H9 (cell line): ENCODE measurements around the gene ADAMTS17. TPM values are rescaled to one million over a fixed set of nuclear protein-coding genes. Genes with fewer than 3 reads are reported as not detected.

Experiments used
- DNase-seq: peaks from one replicate; pipeline ENCODE4 v3.0.0-alpha.2; 2017
- H2AFZ ChIP-seq: one replicate; pipeline ENCODE4 v1.6.1; 2013; ENCODE audit warnings: mild to moderate bottlenecking, low read length, control low read depth, moderate library complexity
- H2AK5ac ChIP-seq: 2 replicates; pipeline ENCODE4 v1.6.1; 2013; ENCODE audit warnings: low read length, control low read depth, mixed read lengths; ENCODE audit not compliant: insufficient read length
- H2BK120ac ChIP-seq: one replicate; pipeline ENCODE4 v1.6.1; 2013; ENCODE audit warnings: low read depth, mild to moderate bottlenecking, low read length, control low read depth, inconsistent platforms; ENCODE audit not compliant: poor library complexity, severe bottlenecking
- H2BK12ac ChIP-seq: 2 replicates; pipeline ENCODE4 v1.6.1; 2013; ENCODE audit warnings: low read length, control low read depth, mixed read lengths, low read depth; ENCODE audit not compliant: insufficient read length
- H2BK15ac ChIP-seq: 2 replicates; pipeline ENCODE4 v1.6.1; 2013; ENCODE audit warnings: low read depth, low read length, control low read depth
- H2BK20ac ChIP-seq: one replicate; pipeline ENCODE4 v1.6.1; 2013; ENCODE audit warnings: low read depth, mild to moderate bottlenecking, low read length, control low read depth, inconsistent platforms; ENCODE audit not compliant: poor library complexity, severe bottlenecking
- H2BK5ac ChIP-seq: 2 replicates; pipeline ENCODE4 v1.6.1; 2013; ENCODE audit warnings: low read length, control low read depth, mixed read lengths; ENCODE audit not compliant: insufficient read length
- H3K14ac ChIP-seq: 2 replicates; pipeline ENCODE4 v1.6.1; 2013; ENCODE audit warnings: low read length, control low read depth; ENCODE audit not compliant: insufficient read depth
- H3K18ac ChIP-seq: 2 replicates; pipeline ENCODE4 v1.6.1; 2013; ENCODE audit warnings: low read depth, mild to moderate bottlenecking, mixed read lengths, low read length, control low read depth; ENCODE audit not compliant: insufficient read length
- H3K23ac ChIP-seq: 2 replicates; pipeline ENCODE4 v1.6.1; 2013; ENCODE audit warnings: low read length, control low read depth, mixed read lengths, low read depth; ENCODE audit not compliant: insufficient read length
- H3K23me2 ChIP-seq: 2 replicates; pipeline ENCODE4 v1.6.1; 2013; ENCODE audit warnings: low read depth, mild to moderate bottlenecking, mixed read lengths, low read length, control low read depth; ENCODE audit not compliant: insufficient read length, poor library complexity, severe bottlenecking
- H3K27ac ChIP-seq: 2 replicates; pipeline ENCODE4 v1.5.1; 2013; ENCODE audit warnings: low read length, control low read depth, mixed read lengths, low read depth; ENCODE audit not compliant: insufficient read length
- H3K27me3 ChIP-seq: 2 replicates; pipeline ENCODE4 v1.6.1; 2013; ENCODE audit warnings: low read length, control low read depth, inconsistent platforms; ENCODE audit not compliant: insufficient read depth
- H3K4ac ChIP-seq: 2 replicates; pipeline ENCODE4 v1.6.1; 2013; ENCODE audit warnings: low read depth, mild to moderate bottlenecking, control low read depth, inconsistent platforms, low read length, moderate library complexity
- H3K4me1 ChIP-seq: 2 replicates; pipeline ENCODE4 v1.6.1; 2013; ENCODE audit warnings: low read length, control low read depth, inconsistent platforms; ENCODE audit not compliant: insufficient read depth
- H3K4me2 ChIP-seq: 2 replicates; pipeline ENCODE4 v1.6.1; 2013; ENCODE audit warnings: low read length, control low read depth, mixed read lengths; ENCODE audit not compliant: insufficient read length, insufficient read depth
- H3K56ac ChIP-seq: 2 replicates; pipeline ENCODE4 v1.6.1; 2013; ENCODE audit warnings: low read depth, mild to moderate bottlenecking, mixed read lengths, low read length, control low read depth; ENCODE audit not compliant: insufficient read length
- H3K79me1 ChIP-seq: 2 replicates; pipeline ENCODE4 v1.6.1; 2013; ENCODE audit warnings: low read depth, mild to moderate bottlenecking, moderate library complexity, low read length, control low read depth, inconsistent platforms; ENCODE audit not compliant: insufficient read depth, poor library complexity, severe bottlenecking
- H3K79me2 ChIP-seq: 2 replicates; pipeline ENCODE4 v1.6.1; 2013; ENCODE audit warnings: low read length, control low read depth, inconsistent platforms; ENCODE audit not compliant: insufficient read depth
- H3K9ac ChIP-seq: 2 replicates; pipeline ENCODE4 v1.6.1; 2013; ENCODE audit warnings: low read length, control low read depth, mixed read lengths; ENCODE audit not compliant: insufficient read length; ENCODE audit errors: extremely low read depth
- H3K9me3 ChIP-seq: one replicate; pipeline ENCODE4 v1.6.1; 2013; ENCODE audit warnings: low read depth, low read length, inconsistent platforms; ENCODE audit not compliant: control insufficient read depth
- H3T11ph ChIP-seq: one replicate; pipeline ENCODE4 v1.6.1; 2013; ENCODE audit warnings: mild to moderate bottlenecking, low read length, control low read depth, inconsistent platforms
- H4K20me1 ChIP-seq: one replicate; pipeline ENCODE4 v1.6.1; 2013; ENCODE audit not compliant: control insufficient read depth, insufficient read length, insufficient read depth
- H4K5ac ChIP-seq: 2 replicates; pipeline ENCODE4 v1.6.1; 2013; ENCODE audit warnings: low read depth, mild to moderate bottlenecking, mixed read lengths, low read length, control low read depth; ENCODE audit not compliant: insufficient read length
- H4K8ac ChIP-seq: replicated peaks from 2 replicates; pipeline ENCODE4 v1.6.1; 2013; ENCODE audit warnings: low read length, control low read depth, mixed read lengths, low read depth; ENCODE audit not compliant: insufficient read length
- H4K91ac ChIP-seq: 2 replicates; pipeline ENCODE4 v1.6.1; 2013; ENCODE audit warnings: low read depth, mild to moderate bottlenecking, moderate library complexity, mixed read lengths, low read length, control low read depth; ENCODE audit not compliant: insufficient read length
- H3K27ac Mint-ChIP-seq, 3 experiments: 2 replicates in 2 of 3; 3 replicates in 1 of 3; pipeline ENCODE4 v1.8.0; 2020 to 2021; ENCODE audit warnings: mixed read lengths in 3 of 3, mild to moderate bottlenecking in 1 of 3, moderate library complexity in 1 of 3
- H3K27me3 Mint-ChIP-seq: 2 replicates; pipeline ENCODE4 v1.8.0; 2021; ENCODE audit warnings: low read depth, mild to moderate bottlenecking, moderate library complexity, mixed read lengths
- H3K36me3 Mint-ChIP-seq, 3 experiments: 2 replicates in 2 of 3; 3 replicates in 1 of 3; pipeline ENCODE4 v1.8.0; 2020 to 2021; ENCODE audit warnings: low read depth in 3 of 3, mixed read lengths in 3 of 3; ENCODE audit not compliant: insufficient read depth in 1 of 3
- H3K4me1 Mint-ChIP-seq, 2 experiments: 2 replicates each; pipeline ENCODE4 v1.8.0; 2020; ENCODE audit warnings: mixed read lengths in 2 of 2
- H3K4me3 Mint-ChIP-seq, 2 experiments: 2 replicates in 1 of 2; 3 replicates in 1 of 2; pipeline ENCODE4 v1.8.0; 2020 to 2021; ENCODE audit warnings: mild to moderate bottlenecking in 2 of 2, mixed read lengths in 2 of 2, moderate library complexity in 1 of 2
- H3K9me3 Mint-ChIP-seq, 2 experiments: 2 replicates in 1 of 2; 3 replicates in 1 of 2; pipeline ENCODE4 v1.8.0; 2020; ENCODE audit warnings: mild to moderate bottlenecking in 2 of 2, mixed read lengths in 2 of 2, moderate library complexity in 1 of 2
- CTCF ChIP-seq: fragments of 200-600 bp; sonication (generic); conservative IDR thresholded peaks from 3 replicates; pipeline ENCODE4 v1.8.0; 2021; ENCODE audit warnings: antibody characterized with exemption, mild to moderate bottlenecking
- WGBS: extraction: QIAGEN DNeasy Blood & Tissue Kit; methylation state at CpG from one replicate; pipeline ENCODE4 v1.1.7; 2013; ENCODE audit warnings: missing lambda C conversion rate, low lambda C conversion rate, mixed read lengths; ENCODE audit not compliant: insufficient read length; ENCODE audit errors: extremely low coverage; 5-methylcytosine and 5-hydroxymethylcytosine counted together
- total RNA-seq: library from RNA; stranded (reverse); gene quantifications from 2 replicates; pipeline ENCODE4 v1.2.1, GENCODE V29; 2021

ADAMTS17 gene
- total RNA-seq, 1 experiment from 2014 or later, result 2.9 TPM

GRCh38 chr15:100215031-100215842 lies 126.5 kb downstream of the ADAMTS17 start:
- Histone ChIP-seq H2BK12ac (no peak overlapping the region), H3K27me3 (no peaks in the 10 kb centered on the region), H2AFZ (no peak overlapping the region), H3K79me2 (no peaks in the 10 kb centered on the region), H2BK5ac (no peak overlapping the region), H4K20me1 (no peaks in the 10 kb centered on the region), H3K9me3 (no peaks in the 10 kb centered on the region), H3K9ac (no peak overlapping the region), H3K23me2 (no peaks in the 10 kb centered on the region), H3K14ac (no peak overlapping the region), H4K91ac (no peak overlapping the region), H3T11ph (no peak overlapping the region), H3K56ac (no peak overlapping the region), H3K4me1 (peaks cover 3% of the 10 kb centered on the region; the same call in 1 of the 2 replicates), H2AK5ac (no peak overlapping the region), H2BK15ac (no peak overlapping the region), H4K8ac (no peak overlapping the region), H3K23ac (no peak overlapping the region), H3K4me2 (no peak overlapping the region), H4K5ac (no peak overlapping the region), H2BK20ac (no peak overlapping the region), H2BK120ac (no peak overlapping the region), H3K27ac (no peak overlapping the region), H3K18ac (no peak overlapping the region), H3K4ac (no peak overlapping the region), H3K79me1 (no peaks in the 10 kb centered on the region)
- no peak for TF ChIP-seq CTCF
- H3K27ac Mint-ChIP-seq, result no peak overlapping the region
- DNase-seq, result no peak
- no CpG with 5 or more reads among the region's 13 CpGs for WGBS
- no peaks in the 10 kb centered on the region; a peak in 1 of 7 replicates for H3K36me3 Mint-ChIP-seq
- no peaks in the 10 kb centered on the region for H3K27me3 Mint-ChIP-seq
- H3K9me3 Mint-ChIP-seq, result no peaks in the 10 kb centered on the region
- no peak overlapping the region for H3K4me3 Mint-ChIP-seq
- H3K4me1 Mint-ChIP-seq, result peaks cover 11 to 15% of the 10 kb centered on the region in 2 experiments
